HS-27A (cell line): ENCODE measurements around the gene FKBP14.

Source experiments
- DNase-seq: peaks from one replicate; pipeline ENCODE4 v3.0.0-alpha.2; 2012; ENCODE audit warnings: low read depth, missing footprints

FKBP14 gene

DNA sequence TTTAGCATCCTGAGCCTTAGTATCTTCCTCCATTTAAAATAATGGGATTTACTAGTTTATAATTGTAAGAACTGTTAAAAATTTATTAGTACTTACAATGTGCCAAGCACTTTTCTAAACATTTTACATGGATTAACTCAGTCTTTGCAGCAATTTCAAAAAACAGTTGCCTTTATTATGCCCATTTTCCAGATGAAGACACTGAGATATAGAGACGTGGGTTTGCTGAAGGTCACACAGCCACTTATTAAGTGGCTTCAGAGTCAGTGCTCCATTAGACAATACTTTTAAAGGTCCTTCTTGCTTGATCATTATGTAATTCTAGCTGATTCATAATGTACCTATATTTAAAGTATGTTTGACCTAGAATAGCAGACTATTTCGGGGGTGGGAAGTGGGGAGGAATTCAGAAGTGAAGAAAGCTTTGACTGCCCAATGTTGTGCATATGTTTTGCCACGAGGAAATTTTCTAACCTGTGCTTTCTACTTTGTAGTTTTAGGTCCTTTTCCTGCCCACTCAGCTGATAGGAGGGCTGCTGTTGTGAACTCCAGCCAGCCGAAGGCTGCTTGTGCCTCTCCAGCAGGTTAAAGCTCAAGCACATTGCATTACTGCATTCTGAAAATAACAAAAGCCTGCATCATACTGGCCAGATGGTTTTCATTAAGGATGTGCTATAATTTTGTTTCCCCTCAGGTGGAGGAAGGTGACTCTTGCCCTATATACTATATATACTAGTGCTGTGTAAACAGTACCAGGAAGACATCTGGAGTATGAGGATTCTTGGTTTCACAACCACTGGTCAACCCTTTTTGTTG is 6.0 kb upstream of the FKBP14 start:
- no peak for DNase-seq

DNA sequence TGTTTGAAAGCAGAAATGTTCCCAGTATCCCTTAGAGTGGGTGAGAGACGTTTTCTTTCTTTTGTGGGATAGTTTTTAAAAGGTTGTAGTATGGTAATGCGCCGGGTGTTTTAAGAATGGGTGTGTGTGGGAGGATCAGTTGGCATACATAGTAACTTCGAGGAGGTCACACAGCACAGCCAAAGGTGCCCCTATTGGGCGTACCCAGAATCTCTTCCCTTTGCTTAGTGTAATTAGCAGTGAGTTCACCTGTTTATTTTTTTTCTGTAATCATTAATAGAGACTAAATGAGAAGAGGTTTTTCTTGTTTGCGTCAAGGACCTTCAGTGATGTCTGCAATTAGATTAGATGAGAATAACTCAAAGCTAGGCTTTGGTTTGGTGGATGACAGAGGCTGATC is 3.2 kb upstream of the FKBP14 start:
- DNase-seq, result no peak

GRCh38 chr7:30028749-30029635 is 2.5 kb upstream of the FKBP14 start:
- no peak for DNase-seq

GRCh38 chr7:30028216-30028748 is 1.8 kb upstream of the FKBP14 start, which contains the start of gene PLEKHA8:
PLEKHA8 (plus strand) TSS chr7:30028412; CDS start chr7:30028763, 351 bp downstream.
- DNase-seq, result peak; percentile 41

DNA sequence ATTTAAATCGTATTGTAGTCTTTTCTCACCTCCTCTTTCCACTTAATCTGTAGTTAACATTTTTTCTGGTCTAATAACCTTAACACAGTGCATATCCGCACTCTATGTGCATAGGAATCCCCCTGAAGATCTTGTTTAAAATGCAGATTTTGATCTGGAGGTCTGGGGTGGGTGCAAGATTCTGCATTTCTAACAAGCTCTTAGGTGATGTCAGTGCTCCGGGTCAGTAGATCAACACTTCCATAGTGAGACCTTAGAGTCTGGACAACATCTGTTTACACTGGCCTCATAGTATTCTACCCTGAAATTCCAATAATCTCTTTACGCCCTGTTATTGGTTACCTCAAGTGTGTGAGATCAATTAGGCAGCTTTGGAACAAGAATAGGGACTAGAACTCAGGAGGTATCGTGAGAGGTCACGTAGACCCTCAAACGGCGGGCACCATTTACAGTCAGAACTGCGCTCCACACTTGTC is 1.3 kb upstream of the FKBP14 start:
- DNase-seq, result no peak

DNA sequence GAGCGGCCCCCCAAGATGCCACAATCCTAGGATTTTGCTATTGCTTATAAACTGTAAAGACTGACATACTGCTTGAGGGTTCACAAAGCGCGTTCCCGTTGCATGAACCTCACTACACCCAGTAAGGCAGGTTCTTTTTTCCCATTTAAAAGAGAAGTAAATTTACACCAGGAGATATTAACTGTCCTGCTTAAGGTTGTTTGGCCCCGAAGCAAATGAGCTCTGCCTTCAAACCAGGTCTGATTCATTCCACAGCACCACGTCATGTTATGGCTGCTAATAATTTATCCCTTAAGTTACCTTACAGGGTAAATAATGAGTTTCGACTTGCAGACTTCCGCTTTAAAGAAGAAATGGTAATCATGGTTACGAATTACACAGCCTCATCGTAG is 559 bp upstream of the FKBP14 start:
- no peak for DNase-seq

GRCh38 chr7:30023524-30023923 is 3.0 kb downstream of the FKBP14 start:
- no peak for DNase-seq

DNA sequence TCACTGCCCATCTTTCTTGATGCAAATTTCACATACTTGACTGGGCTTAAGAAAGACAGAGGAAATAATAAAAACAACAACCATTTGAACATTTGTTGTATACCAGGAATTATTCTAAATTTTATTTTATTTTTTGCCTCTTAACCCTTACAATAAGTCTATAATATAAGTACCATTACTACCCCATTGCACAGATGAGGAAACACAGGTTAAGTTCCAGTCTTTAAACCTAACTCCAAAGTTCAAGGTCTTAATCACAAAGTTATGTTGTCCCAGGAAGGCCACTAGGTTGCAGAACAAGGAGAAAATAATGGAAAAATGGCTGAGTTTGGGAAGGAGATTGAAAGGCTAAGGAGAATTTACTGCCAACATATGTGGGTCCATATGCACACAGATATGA is 3.5 kb downstream of the FKBP14 start:
- DNase-seq, result no peak

DNA sequence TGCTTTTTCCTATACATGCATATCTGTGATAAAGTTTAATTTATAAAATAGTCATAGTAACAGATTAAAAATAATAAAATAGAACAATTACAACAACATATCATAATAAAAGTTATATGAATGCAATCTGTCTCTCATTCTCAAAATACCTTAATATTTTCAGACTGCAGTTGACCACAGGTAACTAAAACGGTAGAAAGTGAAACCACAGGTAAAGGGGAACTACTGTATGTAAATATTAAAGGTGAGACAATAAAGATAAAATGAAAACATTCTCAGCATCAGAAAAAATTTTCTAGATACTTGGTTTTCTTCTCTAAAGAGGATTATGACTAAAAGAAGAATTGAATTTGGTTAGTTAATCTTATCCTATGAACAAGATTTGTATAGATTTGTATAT is 6.0 kb downstream of the FKBP14 start:
- DNase-seq, result no peak

DNA sequence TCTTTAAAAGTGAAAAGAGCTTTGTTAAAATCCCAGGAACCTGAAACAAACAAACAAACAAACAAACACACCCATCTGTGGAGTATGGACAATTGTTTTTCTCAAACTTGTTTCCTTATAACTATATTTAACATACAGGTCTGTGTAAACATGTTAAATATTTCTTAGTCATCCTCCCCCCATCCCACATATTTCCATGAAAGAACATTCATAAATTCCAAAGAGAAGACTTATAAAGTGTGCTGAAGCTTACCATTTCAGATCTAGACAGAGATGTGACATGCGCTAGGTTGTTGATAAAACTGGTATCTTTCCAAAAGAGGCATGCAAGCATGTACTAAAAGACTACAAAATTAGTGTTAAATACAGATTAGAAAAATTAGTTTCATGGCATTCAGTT is 6.5 kb downstream of the FKBP14 start:
- DNase-seq, result no peak

GRCh38 chr7:30019387-30019786 is 7.1 kb downstream of the FKBP14 start:
- DNase-seq, result no peak

GRCh38 chr7:30018451-30018850 is 8.1 kb downstream of the FKBP14 start:
- no peak for DNase-seq

DNA sequence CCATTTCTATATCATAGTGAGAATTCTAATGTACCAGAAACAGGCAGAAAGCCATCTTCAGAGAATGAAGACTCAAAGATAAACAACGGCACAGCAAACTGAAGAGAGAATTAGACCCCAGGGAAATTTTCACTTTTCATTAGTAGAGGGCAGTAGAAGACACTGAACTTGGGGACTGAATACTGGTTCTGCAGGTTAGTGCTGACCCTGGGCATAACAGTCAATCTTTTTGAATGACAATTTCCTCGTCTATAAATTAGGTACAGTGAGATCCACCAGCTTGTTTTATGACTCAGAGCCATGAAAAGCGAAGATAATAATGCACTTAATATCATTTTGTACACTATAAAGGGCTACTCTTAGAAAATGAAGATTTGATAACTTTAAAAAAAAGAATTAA is 13.7 kb downstream of the FKBP14 start:
- DNase-seq, result no peak

- no peak for DNase-seq
These were observed 16.5 kb downstream of the FKBP14 start for GRCh38 chr7:30010021-30010420.

- DNase-seq, result no peak
These were observed 21.0 kb downstream of the FKBP14 start for GRCh38 chr7:30005464-30005863.

DNA sequence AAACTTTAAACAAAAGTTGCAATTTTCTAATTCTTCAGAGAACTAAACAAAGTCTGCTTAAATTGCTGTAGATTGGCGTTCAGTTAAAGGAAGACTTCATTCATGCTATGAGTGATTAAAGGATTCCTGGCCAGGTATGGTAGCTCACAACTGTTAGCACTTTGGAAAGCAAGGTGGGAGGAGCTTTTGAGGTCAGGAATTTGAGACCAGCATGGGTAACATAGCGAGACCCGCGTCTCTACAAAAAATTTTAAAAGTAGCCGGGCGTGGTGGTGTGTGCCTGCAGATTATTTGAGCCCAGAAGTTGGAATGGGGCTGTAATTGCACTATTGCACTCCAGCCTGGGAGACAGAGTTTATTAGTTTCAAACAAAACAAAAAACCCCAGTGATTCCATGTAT is 23.4 kb downstream of the FKBP14 start:
- no peak for DNase-seq

DNA sequence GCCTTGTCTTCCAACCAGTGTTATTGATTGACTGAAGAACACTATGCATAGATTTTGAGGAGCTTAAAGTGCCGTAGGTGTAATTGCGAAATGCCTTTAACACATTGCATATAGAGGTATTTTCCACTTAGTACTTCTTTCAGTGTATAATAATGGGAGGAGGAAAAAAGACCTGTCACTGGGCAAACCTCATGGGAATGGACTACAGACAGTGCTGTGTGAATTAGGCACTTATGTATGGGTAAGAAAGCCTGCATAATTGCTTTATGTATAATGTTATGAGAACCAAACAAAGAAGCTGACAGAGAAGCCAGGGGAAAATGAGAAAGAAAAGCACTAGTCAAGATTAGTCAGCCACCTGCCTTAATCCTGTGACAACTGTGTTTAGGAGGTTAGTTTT is 24.5 kb downstream of the FKBP14 start:
- DNase-seq, result no peak

DNA sequence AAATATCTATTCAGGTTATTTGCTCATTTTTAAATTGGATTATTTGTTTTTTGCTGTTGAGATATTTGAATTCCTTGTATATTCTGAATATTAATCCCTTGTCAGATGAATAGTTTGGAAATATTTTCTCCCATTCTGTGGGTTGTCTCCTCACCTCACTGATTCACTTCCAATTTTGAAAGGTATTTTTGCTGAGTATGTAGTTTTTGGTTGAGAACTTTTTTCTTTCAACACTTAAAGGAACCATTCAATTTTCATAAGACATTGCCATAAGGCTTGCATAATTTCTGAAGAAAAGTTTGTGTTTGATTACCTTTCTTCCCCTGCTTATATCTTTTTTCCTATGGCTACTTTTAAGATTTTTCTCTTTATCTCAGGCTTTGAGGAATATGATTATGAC is 28.0 kb downstream of the FKBP14 start:
- no peak for DNase-seq

DNA sequence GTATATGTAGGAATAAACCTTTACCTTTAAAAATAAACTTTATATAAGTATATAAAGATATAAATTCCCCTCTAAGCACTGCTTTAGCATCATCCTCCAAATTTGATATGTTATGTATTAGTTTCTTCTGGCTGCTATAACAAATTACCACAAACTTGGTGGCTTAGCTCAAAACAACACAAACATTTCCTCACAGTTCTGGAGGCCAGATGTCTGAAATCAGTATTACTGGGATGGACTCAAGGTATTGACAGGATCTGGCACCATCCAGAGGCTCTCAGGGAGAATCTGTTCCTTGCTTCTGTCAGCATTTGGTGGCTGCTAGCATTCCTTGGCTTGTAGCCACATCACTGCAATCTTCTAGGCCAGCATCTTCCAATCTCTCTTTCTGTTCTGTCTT is 30.2 kb downstream of the FKBP14 start:
- DNase-seq, result no peak

DNA sequence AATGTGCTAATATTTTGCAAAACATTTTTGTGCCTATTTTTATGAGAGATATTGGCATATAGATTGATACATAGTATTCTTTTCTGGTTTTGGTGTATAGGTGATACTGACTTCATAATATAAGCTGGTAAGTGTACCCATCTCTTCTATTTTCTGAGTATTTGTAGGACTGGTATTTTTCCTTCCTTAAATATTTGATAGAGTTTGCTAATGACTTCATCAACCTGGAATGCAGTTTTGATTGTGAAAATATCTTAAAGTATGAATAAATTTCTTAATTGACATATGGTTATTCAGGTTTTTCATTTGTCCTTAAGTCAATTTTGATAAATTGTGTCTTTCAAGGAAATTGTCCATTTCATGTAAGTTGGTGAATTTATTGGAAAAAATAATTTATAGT is 30.9 kb downstream of the FKBP14 start:
- no peak for DNase-seq

GRCh38 chr7:29993140-29993539 is 33.4 kb downstream of the FKBP14 start:
- no peak for DNase-seq

- no peak for DNase-seq
These were observed 34.6 kb downstream of the FKBP14 start for GRCh38 chr7:29991937-29992336.

GRCh38 chr7:29990931-29991330 is 35.6 kb downstream of the FKBP14 start:
- DNase-seq, result no peak
